Suprapubic skin (tissue), 4 donors: ENCODE measurements around the gene OVAAL. TPM values are rescaled to one million over a fixed set of nuclear protein-coding genes. Genes with fewer than 3 reads are reported as not detected.

Source experiments
- DNase-seq, 2 donors: peaks; one replicate each; pipeline ENCODE4 v3.0.0-alpha.2; 2019; ENCODE audit warnings: low spot score in 2 of 2
- H3K27ac ChIP-seq: fragments of 200-600 bp; sonication (generic); one replicate; pipeline ENCODE4 v1.5.1; 2019
- H3K27me3 ChIP-seq: fragments of 200-600 bp; sonication (generic); one replicate; pipeline ENCODE4 v1.5.1; 2019
- H3K36me3 ChIP-seq: fragments of 200-600 bp; sonication (generic); one replicate; pipeline ENCODE4 v1.5.1; 2019
- H3K4me1 ChIP-seq: fragments of 200-600 bp; sonication (generic); one replicate; pipeline ENCODE4 v1.5.1; 2019
- H3K4me3 ChIP-seq: fragments of 200-600 bp; sonication (generic); one replicate; pipeline ENCODE4 v1.5.1; 2019; ENCODE audit warnings: mild to moderate bottlenecking
- H3K9me3 ChIP-seq: fragments of 200-600 bp; sonication (generic); one replicate; pipeline ENCODE4 v1.5.1; 2019
- EP300 ChIP-seq: sonication (generic); formaldehyde crosslinking; IDR thresholded peaks from one replicate; pipeline ENCODE4 v1.6.1; 2017; ENCODE audit warnings: antibody characterized with exemption
- POLR2A ChIP-seq, 2 donors: fragments of 450-650 bp; IDR thresholded peaks; one replicate each; pipeline ENCODE4 v1.6.1; 2017; ENCODE audit warnings: antibody characterized with exemption in 2 of 2, mild to moderate bottlenecking in 2 of 2, moderate library complexity in 2 of 2
- POLR2AphosphoS5 ChIP-seq, 3 donors: sonication (generic); formaldehyde crosslinking; IDR thresholded peaks; one replicate each; pipeline ENCODE4 v1.6.1; 2017; ENCODE audit warnings: antibody characterized with exemption in 3 of 3
- WGBS: methylation state at CpG from one replicate; pipeline ENCODE4 v1.1.5; 2018; 5-methylcytosine and 5-hydroxymethylcytosine counted together
- total RNA-seq, 4 donors: library from RNA; depleted of rRNA; stranded (reverse); fragments of >200 nt; gene quantifications; one replicate each; pipeline ENCODE4 v1.1.0, GENCODE V29; 2016
- TF ChIP-seq, protein P1 (sequence below), 2 donors: fragments of 200-600 bp in 1 of 2; fragments of 450-650 bp in 1 of 2; sonication (generic) in 1 of 2; IDR thresholded peaks; one replicate each; pipeline ENCODE4 v1.5.1; 2016 to 2019; ENCODE audit warnings: antibody characterized with exemption in 2 of 2, mild to moderate bottlenecking in 1 of 2, moderate library complexity in 1 of 2

OVAAL gene
- total RNA-seq, 4 donors from 2014 or later: not detected

DNA sequence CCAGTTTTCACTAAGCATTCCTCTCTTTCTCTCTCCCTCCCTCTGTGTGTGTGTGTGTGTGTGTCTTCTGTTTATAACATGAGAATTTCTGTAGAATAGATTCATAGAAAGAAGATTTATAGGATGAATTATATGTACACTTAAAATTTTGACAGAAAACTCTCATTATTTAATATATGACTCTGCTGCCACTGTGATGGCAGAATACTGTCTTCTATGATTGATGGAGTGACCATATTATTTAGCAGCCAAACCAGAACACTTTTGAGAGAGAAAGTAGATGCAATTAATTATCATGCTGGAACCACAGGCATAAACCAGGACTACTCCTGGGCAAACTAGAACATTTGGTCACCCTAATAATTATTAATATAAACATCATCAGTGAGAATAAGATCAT lies 38.8 kb downstream of the OVAAL start:
- DNase-seq: no peak
- no peak overlapping the region for H3K27ac ChIP-seq
- TF ChIP-seq POLR2A (IDR thresholded peaks at IDR 0.05): no peak
- no peak for TF ChIP-seq EP300
- TF ChIP-seq POLR2AphosphoS5 (IDR thresholded peaks at IDR 0.05): no peak
- TF ChIP-seq, protein P1, sequence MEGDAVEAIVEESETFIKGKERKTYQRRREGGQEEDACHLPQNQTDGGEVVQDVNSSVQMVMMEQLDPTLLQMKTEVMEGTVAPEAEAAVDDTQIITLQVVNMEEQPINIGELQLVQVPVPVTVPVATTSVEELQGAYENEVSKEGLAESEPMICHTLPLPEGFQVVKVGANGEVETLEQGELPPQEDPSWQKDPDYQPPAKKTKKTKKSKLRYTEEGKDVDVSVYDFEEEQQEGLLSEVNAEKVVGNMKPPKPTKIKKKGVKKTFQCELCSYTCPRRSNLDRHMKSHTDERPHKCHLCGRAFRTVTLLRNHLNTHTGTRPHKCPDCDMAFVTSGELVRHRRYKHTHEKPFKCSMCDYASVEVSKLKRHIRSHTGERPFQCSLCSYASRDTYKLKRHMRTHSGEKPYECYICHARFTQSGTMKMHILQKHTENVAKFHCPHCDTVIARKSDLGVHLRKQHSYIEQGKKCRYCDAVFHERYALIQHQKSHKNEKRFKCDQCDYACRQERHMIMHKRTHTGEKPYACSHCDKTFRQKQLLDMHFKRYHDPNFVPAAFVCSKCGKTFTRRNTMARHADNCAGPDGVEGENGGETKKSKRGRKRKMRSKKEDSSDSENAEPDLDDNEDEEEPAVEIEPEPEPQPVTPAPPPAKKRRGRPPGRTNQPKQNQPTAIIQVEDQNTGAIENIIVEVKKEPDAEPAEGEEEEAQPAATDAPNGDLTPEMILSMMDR (IDR thresholded peaks at IDR 0.05): no peak
- no peaks in the 10 kb centered on the region for H3K4me1 ChIP-seq
- no peaks in the 10 kb centered on the region for H3K9me3 ChIP-seq
- H3K4me3 ChIP-seq: no peak overlapping the region
- H3K27me3 ChIP-seq: no peaks in the 10 kb centered on the region
- no peaks in the 10 kb centered on the region for H3K36me3 ChIP-seq

DNA sequence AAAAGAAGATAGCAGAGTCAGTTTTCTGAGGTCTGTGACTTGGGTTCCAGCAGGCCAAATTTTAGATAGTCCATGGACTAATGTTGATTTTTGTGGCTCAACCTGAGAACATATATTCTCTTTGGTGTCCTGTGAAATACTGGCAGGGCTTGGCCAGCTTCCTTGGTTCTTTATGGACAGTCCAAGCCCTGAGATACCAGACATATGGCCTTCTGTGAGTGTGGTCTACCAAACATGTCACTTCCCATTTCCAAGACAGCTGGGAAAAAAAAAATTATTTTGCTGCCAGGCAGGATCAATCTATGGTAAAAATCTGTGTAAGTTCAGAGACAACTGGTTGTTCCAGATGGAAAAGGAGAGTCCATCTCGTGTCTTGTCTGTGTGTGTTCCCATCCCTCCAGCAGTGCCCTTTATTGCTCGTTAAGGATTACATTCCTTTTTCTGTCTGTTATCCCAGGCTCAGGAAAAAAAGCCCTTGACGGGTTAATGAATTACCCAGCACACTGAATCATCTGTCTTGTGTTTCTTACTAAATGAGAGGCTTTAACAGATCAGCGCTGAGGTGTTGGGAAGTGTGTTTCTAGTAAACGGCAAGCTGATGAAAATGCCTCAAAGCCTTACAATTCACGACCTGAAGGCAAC lies 39.7 kb downstream of the OVAAL start:
- DNase-seq: no peak
- 62% methylated on average over 6 of the region's 6 CpGs for WGBS
- Histone ChIP-seq H3K9me3 (no peaks in the 10 kb centered on the region), H3K27ac (no peak overlapping the region), H3K4me3 (no peak overlapping the region), H3K36me3 (no peaks in the 10 kb centered on the region), H3K4me1 (no peaks in the 10 kb centered on the region), H3K27me3 (no peaks in the 10 kb centered on the region)
- TF ChIP-seq POLR2AphosphoS5 (IDR thresholded peaks at IDR 0.05): no peak

DNA sequence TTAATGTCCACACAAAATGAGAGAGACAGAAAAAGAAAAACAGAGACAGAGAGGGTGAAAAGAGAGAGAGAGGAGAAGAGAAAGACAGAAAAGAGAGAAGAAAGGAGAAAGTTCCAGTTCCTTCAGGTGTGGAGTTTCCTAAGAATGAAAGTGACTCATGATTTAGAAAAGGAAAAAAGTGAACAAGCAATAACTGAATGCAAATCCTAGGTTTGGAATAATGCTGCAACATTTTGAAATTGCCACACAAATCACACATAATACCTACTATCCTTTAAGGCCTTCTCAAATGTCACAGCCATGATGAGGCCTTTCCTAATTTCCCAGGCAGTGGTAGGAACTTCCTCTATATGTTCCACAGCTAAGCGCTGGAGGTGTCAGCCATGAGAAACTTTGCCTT lies 41.6 kb downstream of the OVAAL start:
- Histone ChIP-seq H3K4me1 (no peaks in the 10 kb centered on the region), H3K27me3 (no peaks in the 10 kb centered on the region), H3K4me3 (no peak overlapping the region), H3K27ac (no peak overlapping the region), H3K9me3 (no peaks in the 10 kb centered on the region), H3K36me3 (no peaks in the 10 kb centered on the region)
- TF ChIP-seq EP300 (no peak), POLR2AphosphoS5 (IDR thresholded peaks at IDR 0.05) (no peak), POLR2A (IDR thresholded peaks at IDR 0.05) (no peak)
- TF ChIP-seq, protein P1 (IDR thresholded peaks at IDR 0.05): no peak
- DNase-seq: no peak
- 84% methylated on average over 1 of the region's 1 CpG for WGBS

DNA sequence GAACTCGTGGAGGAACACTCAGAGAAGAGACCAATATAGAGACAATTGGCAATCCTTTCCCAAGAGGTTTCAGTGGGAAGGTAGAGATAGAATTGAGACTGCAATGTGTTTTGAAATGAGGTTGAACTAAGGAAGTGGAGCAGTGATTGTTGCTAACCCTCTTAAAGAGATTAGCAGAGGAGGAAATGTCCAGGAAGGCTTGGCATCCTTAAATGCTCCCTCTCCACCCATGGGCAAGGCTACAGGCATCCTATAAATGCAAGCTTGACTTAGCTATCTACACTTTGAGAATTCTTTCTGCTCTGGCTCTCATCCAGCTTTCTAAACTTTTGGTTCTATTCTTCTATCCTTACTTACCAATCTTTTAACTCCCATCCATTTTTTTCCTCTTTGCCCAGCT lies 42.7 kb downstream of the OVAAL start:
- TF ChIP-seq EP300 (no peak), POLR2AphosphoS5 (IDR thresholded peaks at IDR 0.05) (no peak), POLR2A (IDR thresholded peaks at IDR 0.05) (no peak)
- TF ChIP-seq, protein P1 (IDR thresholded peaks at IDR 0.05): no peak
- Histone ChIP-seq H3K36me3 (no peaks in the 10 kb centered on the region), H3K9me3 (no peaks in the 10 kb centered on the region), H3K4me1 (no peaks in the 10 kb centered on the region), H3K4me3 (no peak overlapping the region), H3K27me3 (no peaks in the 10 kb centered on the region), H3K27ac (no peak overlapping the region)
- 51% methylated on average over 1 of the region's 1 CpG for WGBS
- DNase-seq: no peak

DNA sequence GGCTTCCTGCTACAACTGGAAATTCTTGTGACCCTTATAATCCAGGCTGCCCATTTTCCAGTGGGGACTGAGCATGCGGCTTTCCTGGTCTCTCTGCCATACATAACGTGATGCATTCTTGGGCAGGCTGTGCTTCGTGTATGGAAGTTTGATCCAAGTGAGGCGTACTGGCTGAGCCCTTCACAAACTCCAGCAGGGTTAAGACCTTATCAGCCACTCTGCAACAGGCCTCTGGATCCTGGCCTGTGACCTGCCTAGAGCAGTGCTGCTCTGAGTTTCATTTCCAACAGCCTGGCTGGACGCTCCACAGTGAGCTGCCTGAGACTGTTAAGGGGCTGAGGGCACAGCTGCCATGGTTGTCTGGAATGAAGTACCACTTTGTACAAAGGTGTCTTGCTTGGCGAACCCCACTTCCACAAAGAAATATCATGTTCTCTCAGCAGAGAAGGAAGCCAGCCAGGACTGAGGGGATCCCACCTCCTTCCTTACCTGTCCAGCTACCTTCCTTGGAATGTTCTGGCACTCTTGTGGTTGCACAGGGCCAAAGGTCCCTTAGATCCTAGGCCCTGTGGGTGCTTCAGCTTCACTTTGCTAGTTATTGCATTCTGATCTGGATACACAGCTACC lies 44.6 kb downstream of the OVAAL start:
- 87% methylated on average over 3 of the region's 6 CpGs for WGBS
- Histone ChIP-seq H3K27me3 (no peaks in the 10 kb centered on the region), H3K36me3 (no peaks in the 10 kb centered on the region), H3K9me3 (no peaks in the 10 kb centered on the region), H3K27ac (no peak overlapping the region), H3K4me1 (no peaks in the 10 kb centered on the region), H3K4me3 (no peak overlapping the region)
- DNase-seq: no peak
- TF ChIP-seq, protein P1 (IDR thresholded peaks at IDR 0.05): no peak
- TF ChIP-seq POLR2A (IDR thresholded peaks at IDR 0.05) (no peak), EP300 (no peak), POLR2AphosphoS5 (IDR thresholded peaks at IDR 0.05) (no peak)
